T-helper 1 cell treated with Interleukin-12 subunit alpha and Interleukin-12 subunit beta and Interleukin-4 antibody, amounts not matched to agents 30 μg/mL and 1 μg/mL, for 36 hours (primary cell): ENCODE results near the gene GSC2.

Experiments used
- H3K27ac Mint-ChIP-seq: one replicate; pipeline ENCODE4 v1.8.0; 2021; ENCODE audit warnings: mild to moderate bottlenecking, mixed read lengths
- H3K27me3 Mint-ChIP-seq: one replicate; pipeline ENCODE4 v1.8.0; 2021; ENCODE audit warnings: low read depth, mixed read lengths
- H3K36me3 Mint-ChIP-seq: one replicate; pipeline ENCODE4 v1.8.0; 2021; ENCODE audit warnings: low read depth, mixed read lengths
- H3K4me1 Mint-ChIP-seq: one replicate; pipeline ENCODE4 v1.8.0; 2021; ENCODE audit warnings: low read depth, mixed read lengths
- H3K4me3 Mint-ChIP-seq: one replicate; pipeline ENCODE4 v1.8.0; 2021; ENCODE audit warnings: mild to moderate bottlenecking, moderate library complexity, mixed read lengths
- H3K9me3 Mint-ChIP-seq: one replicate; pipeline ENCODE4 v1.8.0; 2021; ENCODE audit warnings: mixed read lengths

Gene GSC2

GRCh38 chr22:19181786-19182471 lies 31.8 kb upstream of the GSC2 start:
- Mint-ChIP-seq H3K36me3 (no peaks in the 10 kb centered on the region), H3K4me3 (no peak overlapping the region), H3K27ac (no peak overlapping the region), H3K9me3 (no peaks in the 10 kb centered on the region), H3K4me1 (peaks cover 16% of the 10 kb centered on the region), H3K27me3 (no peaks in the 10 kb centered on the region)

GRCh38 chr22:19180740-19181410 lies 30.8 kb upstream of the GSC2 start:
- Mint-ChIP-seq H3K36me3 (no peaks in the 10 kb centered on the region), H3K27me3 (no peaks in the 10 kb centered on the region), H3K4me3 (no peak overlapping the region), H3K27ac (no peak overlapping the region), H3K4me1 (peaks cover 16% of the 10 kb centered on the region), H3K9me3 (no peaks in the 10 kb centered on the region)

- Mint-ChIP-seq H3K4me3 (no peak overlapping the region), H3K27me3 (no peaks in the 10 kb centered on the region), H3K4me1 (peaks cover 17% of the 10 kb centered on the region), H3K27ac (no peak overlapping the region), H3K36me3 (no peaks in the 10 kb centered on the region), H3K9me3 (no peaks in the 10 kb centered on the region)
These were observed 30.1 kb upstream of the GSC2 start for GRCh38 chr22:19180234-19180633.

GRCh38 chr22:19179497-19180048 lies 29.5 kb upstream of the GSC2 start:
- peak overlapping the region; percentile 78 for H3K4me3 Mint-ChIP-seq
- no peaks in the 10 kb centered on the region for H3K27me3 Mint-ChIP-seq
- peaks cover 17% of the 10 kb centered on the region for H3K4me1 Mint-ChIP-seq
- H3K36me3 Mint-ChIP-seq, result no peaks in the 10 kb centered on the region
- H3K9me3 Mint-ChIP-seq, result no peaks in the 10 kb centered on the region
- peak overlapping the region; percentile 63 for H3K27ac Mint-ChIP-seq

- Mint-ChIP-seq H3K27ac (peak within 1 kb of the TSS; percentile 63), H3K4me3 (peak within 1 kb of the TSS; percentile 78)
These were observed 28.8 kb upstream of the GSC2 start, which contains the start of gene SLC25A1 for GRCh38 chr22:19178657-19179496. Gene SLC25A1, minus strand, starts transcription at chr22:19178736. Its CDS starts 63 bp downstream, at chr22:19178673.

GRCh38 chr22:19178065-19178656 lies 28.1 kb upstream of the GSC2 start:
- Mint-ChIP-seq H3K4me1 (peaks cover 24% of the 10 kb centered on the region), H3K9me3 (no peaks in the 10 kb centered on the region), H3K36me3 (no peaks in the 10 kb centered on the region), H3K27me3 (no peaks in the 10 kb centered on the region), H3K4me3 (no peak overlapping the region), H3K27ac (no peak overlapping the region)

More at GRCh38 chr22:19178657-19179496, 28.8 kb upstream of the GSC2 start, which contains the start of gene SLC25A1:
- no peaks in the 10 kb centered on the region for H3K9me3 Mint-ChIP-seq
- H3K36me3 Mint-ChIP-seq, result no peaks in the 10 kb centered on the region
- peaks cover 20% of the 10 kb centered on the region for H3K4me1 Mint-ChIP-seq
- no peaks in the 10 kb centered on the region for H3K27me3 Mint-ChIP-seq

GRCh38 chr22:19177164-19178064 lies 27.3 kb upstream of the GSC2 start:
- Mint-ChIP-seq H3K27me3 (no peaks in the 10 kb centered on the region), H3K36me3 (no peaks in the 10 kb centered on the region), H3K9me3 (no peaks in the 10 kb centered on the region), H3K27ac (no peak overlapping the region), H3K4me1 (peaks cover 26% of the 10 kb centered on the region), H3K4me3 (peak overlapping the region; percentile 72)

GRCh38 chr22:19176732-19177131 lies 26.6 kb upstream of the GSC2 start:
- Mint-ChIP-seq H3K27me3 (no peaks in the 10 kb centered on the region), H3K27ac (no peak overlapping the region), H3K4me1 (peaks cover 24% of the 10 kb centered on the region), H3K36me3 (no peaks in the 10 kb centered on the region), H3K4me3 (peak overlapping the region; percentile 72), H3K9me3 (no peaks in the 10 kb centered on the region)

- Mint-ChIP-seq H3K27ac (no peak overlapping the region), H3K4me3 (peak overlapping the region; percentile 72), H3K27me3 (no peaks in the 10 kb centered on the region), H3K36me3 (no peaks in the 10 kb centered on the region), H3K4me1 (peaks cover 21% of the 10 kb centered on the region), H3K9me3 (no peaks in the 10 kb centered on the region)
These were observed 26.1 kb upstream of the GSC2 start for GRCh38 chr22:19176175-19176643.

GRCh38 chr22:19175602-19176174 lies 25.6 kb upstream of the GSC2 start:
- Mint-ChIP-seq H3K36me3 (no peaks in the 10 kb centered on the region), H3K4me3 (peak overlapping the region; percentile 74), H3K4me1 (peaks cover 23% of the 10 kb centered on the region), H3K27ac (no peak overlapping the region), H3K9me3 (no peaks in the 10 kb centered on the region), H3K27me3 (peaks cover 2% of the 10 kb centered on the region)

- Mint-ChIP-seq H3K36me3 (no peaks in the 10 kb centered on the region), H3K27ac (no peak overlapping the region), H3K4me1 (peaks cover 28% of the 10 kb centered on the region), H3K27me3 (peaks cover 8% of the 10 kb centered on the region), H3K9me3 (no peaks in the 10 kb centered on the region), H3K4me3 (no peak overlapping the region)
These were observed 25.0 kb upstream of the GSC2 start for GRCh38 chr22:19175026-19175601.

GRCh38 chr22:19174106-19175025 lies 24.3 kb upstream of the GSC2 start:
- H3K27ac Mint-ChIP-seq, result no peak overlapping the region
- H3K27me3 Mint-ChIP-seq, result peaks cover 15% of the 10 kb centered on the region
- no peaks in the 10 kb centered on the region for H3K9me3 Mint-ChIP-seq
- H3K36me3 Mint-ChIP-seq, result no peaks in the 10 kb centered on the region
- H3K4me1 Mint-ChIP-seq, result peaks cover 27% of the 10 kb centered on the region
- peak overlapping the region; percentile 93 for H3K4me3 Mint-ChIP-seq
